Activated CD4-positive, alpha-beta T cell treated with anti-CD3 and anti-CD28 coated beads, Interleukin-2, amount 50 U/mL, for 4 hours (primary cell): ENCODE measurements around the gene TRIM44.
"Not testable (repeated sequence)": the region's sequence is repeated elsewhere in the genome, so short reads cannot be mapped to it uniquely, and the experiment has no call there.

Source experiments
- DNase-seq, 2 experiments: peaks; one replicate each; pipeline ENCODE4 v3.0.0-alpha.2; 2020

Gene TRIM44

GRCh38 chr11:35676611-35676965 lies 14.0 kb downstream of the TRIM44 start:
- no peak for DNase-seq

DNA sequence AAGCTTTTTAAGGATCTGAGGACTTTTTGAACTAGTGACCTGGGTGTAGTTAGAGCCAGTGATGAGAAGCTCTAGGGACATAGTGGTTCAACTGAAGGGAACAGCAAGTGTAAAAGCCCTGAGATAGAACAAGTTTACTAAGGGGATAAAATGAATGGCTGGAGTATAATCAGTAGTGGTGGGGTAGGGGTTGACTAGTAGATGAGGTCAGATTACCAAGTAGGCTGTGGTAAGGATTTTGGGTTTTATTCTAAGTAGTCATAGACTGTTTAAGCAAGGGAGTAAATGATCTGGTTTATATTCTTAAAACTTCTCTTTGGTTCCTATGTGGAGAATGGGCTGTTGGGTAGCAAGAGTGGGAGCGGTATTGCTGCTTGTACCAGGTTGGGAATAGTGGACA lies 15.3 kb downstream of the TRIM44 start:
- no peak for DNase-seq

GRCh38 chr11:35678471-35678870 lies 15.9 kb downstream of the TRIM44 start:
- no peak for DNase-seq

GRCh38 chr11:35678975-35679374 lies 16.4 kb downstream of the TRIM44 start:
- no peak for DNase-seq

GRCh38 chr11:35680506-35680905 lies 17.9 kb downstream of the TRIM44 start:
- DNase-seq: no peak

- DNase-seq: no peak
Observed at GRCh38 chr11:35681163-35681767, 18.7 kb downstream of the TRIM44 start.

- no peak for DNase-seq
Observed at GRCh38 chr11:35682230-35683173, 19.9 kb downstream of the TRIM44 start.

GRCh38 chr11:35683728-35684339 lies 21.3 kb downstream of the TRIM44 start:
- no peak for DNase-seq

DNA sequence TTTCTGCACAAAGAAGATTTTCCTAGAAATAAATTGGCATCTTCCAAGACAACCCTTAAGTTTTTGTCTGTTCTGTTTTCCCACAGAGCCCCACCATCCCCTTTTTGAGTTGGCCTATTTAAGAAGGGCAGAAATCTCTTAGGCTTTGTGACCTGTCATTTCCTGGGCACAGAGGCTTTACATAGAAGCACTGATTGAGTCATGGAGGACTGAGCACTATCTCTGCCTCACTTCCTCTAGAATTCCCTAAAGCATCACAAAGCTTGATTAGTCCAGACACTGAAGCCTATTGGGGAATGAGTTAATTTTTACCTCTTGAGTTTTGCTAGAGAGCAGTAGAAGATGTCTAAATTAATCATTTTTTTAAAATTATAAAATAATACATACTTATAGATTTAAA lies 25.4 kb downstream of the TRIM44 start:
- DNase-seq: no peak

GRCh38 chr11:35689081-35689996 lies 26.8 kb downstream of the TRIM44 start:
- DNase-seq: no peak

DNA sequence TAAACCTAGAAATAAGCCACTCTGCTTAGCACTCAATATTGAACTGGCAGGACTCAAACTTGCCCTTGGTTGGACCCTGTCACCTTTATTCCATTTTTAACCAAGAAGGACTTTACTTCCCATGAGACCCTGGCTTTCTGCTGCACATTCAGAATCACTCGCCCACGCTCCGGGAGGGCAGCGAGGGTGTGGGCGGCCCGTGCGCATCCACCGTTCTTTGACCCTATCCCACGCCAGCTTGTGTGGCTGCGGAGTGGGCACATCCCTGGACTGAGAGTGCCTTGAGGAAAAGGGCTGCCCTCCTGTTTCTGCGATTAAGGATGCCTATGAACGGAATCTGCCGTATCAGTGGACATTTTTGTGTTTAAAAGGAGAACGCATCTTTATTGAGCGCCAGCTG lies 39.6 kb downstream of the TRIM44 start:
- DNase-seq: no peak

GRCh38 chr11:35709376-35709775 lies 46.8 kb downstream of the TRIM44 start:
- DNase-seq: no peak

DNA sequence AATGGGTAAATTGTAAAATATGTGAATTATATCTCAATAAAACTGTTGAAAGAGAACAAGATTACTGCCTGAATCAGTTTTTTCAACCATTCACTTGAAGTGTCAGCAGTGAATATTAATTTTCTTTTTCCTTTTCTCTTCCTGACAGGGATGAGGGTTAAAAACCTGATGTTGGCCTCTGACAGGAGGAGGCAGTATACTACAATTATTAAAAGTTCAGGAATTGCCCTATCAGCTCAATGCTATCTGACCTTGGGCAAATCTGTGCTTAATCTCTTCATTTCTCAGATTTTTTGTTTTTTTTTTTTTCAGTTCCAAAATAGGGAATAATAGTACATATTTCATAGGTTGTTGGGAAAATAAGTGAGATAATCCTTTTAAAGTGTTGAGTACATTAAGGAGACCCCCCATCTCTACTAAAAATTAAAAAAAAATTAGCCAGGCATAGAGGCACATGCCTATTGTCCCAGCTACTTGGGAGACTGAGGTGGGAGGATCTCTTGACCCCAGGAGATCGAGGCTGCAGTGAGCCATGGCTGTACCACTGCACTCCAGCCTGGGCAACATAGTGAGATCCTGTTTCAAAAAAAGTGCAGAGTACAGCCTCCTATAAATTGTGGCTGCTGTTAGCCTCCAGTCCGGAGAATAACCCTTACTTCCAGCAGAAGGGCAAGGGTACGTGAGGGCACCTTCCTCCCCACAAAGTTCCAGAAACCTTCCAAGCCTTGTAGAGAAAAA lies 48.8 kb downstream of the TRIM44 start:
- no peak for DNase-seq

- no peak for DNase-seq
Observed at GRCh38 chr11:35711924-35712323, 49.3 kb downstream of the TRIM44 start.

GRCh38 chr11:35712533-35712932 lies 50.0 kb downstream of the TRIM44 start:
- DNase-seq: no peak

DNA sequence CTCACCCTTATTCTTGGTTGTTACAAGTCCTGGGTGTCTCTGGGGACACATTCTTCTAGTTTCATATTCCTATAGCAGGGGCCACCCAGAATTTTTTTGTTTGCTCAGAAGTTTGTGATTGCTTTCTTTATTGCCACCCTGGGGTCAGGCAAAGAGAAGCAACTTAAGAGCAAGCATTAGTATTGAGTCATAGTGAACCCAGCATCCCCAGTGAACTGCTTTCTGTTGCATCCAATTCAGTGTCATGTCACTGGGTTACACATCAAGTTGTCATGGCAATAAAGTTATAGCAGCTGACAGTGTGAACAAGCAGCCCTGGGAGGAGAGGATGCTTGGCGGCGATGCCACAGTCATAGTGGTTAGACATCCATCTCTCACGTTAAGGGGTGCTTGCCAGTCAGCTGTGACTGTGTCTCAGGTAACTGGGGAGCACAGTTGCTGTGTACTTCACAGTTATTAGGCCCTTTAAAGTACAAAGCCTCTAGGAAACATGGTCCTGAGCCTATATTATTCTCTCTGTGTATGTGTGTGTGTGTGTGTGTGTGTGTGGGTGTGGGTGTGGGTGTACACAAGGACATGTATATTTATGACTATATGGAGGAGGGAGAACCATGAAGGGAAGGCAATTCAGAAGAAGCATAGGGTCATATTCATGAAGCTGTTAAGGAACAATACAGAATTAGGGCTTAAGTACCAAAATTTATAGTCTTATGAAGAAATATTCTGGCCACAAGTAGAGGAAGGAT lies 52.5 kb downstream of the TRIM44 start:
- DNase-seq: no peak

DNA sequence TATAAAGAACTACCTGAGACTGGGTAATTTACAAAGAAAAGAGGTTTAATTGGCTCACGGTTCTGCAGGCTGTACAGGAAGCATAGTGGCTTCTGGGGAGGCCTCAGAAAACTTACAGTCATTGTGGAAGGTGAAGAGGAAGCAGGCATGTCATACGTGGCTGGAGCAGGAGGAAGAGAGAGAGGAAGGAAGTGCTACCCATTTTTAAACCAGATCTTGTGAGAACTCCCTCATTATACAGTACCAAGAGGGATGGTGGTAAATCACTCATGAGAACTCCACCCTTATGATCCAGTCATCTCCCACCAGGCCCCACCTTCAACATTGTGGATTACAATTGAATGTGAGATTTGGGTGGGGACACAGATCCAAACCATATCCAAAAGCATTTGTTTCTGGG lies 53.1 kb downstream of the TRIM44 start:
- DNase-seq: not testable (repeated sequence)

DNA sequence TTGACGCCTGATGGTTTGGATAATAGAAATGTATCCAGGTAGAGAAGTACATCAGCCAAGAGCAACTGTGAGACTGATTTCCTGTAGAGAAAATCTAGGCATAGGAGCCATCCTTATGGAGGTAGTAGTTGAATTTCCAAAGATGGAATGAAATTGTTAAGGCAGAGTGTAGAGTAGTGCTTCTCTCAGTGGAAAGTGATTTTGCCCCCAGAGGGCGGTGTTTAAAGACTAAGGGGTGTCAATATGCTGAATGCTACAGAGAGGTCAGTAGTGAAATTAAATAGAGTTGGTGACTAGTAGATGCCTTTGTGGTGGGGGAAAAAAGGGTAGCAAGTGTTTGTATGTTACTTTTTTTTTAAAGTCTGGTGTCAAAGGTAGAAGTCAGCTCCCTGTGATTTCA lies 54.5 kb downstream of the TRIM44 start:
- no peak for DNase-seq

DNA sequence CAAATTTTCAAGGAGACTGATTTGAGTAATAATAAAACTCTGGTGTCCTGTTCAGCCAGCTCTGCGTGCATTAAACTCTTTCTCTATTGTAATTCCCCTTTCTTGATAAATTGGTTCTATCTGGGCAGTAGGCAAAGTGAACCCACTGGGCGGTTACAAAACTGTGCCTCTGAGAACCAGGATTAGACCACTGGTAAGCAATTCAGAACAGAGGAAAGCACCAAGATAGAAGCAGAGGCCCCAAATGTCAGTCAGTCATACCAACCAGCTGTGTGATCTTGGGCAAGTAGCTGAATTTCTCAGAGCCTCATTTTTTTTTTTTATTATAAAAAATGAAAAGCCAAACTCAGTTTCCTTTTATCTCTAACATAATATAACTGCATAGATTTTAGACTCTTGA lies 54.9 kb downstream of the TRIM44 start:
- no peak for DNase-seq

DNA sequence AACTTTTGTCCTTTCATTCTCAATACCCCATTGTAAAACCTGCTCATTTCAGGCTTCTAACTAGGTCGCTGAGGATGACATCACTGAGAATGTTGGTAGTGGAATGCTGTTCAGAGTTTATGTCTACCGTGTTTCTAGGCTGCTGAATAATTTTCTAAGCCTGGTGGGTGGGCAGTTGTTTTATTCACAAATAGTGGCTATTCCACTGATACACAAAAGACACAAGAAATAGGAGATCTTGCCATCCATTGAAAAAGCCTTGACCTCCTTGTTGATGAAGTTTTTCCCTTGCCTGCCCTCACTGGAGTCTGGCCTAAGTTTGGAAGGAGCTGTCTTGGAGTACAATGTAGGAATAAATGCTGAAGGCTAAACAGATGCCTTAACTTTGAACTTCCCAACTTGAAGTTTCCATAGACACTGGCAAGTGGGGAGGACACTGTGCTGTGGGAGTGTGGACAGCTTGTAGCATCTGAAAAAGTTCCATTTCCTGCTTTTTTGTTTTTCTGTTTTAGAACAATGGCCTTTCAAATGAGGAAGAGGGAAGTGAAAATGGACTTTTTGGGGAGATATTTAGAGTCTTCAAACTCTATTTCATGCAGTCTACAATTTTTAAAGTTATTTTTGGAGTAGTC lies 59.2 kb downstream of the TRIM44 start:
- no peak for DNase-seq

DNA sequence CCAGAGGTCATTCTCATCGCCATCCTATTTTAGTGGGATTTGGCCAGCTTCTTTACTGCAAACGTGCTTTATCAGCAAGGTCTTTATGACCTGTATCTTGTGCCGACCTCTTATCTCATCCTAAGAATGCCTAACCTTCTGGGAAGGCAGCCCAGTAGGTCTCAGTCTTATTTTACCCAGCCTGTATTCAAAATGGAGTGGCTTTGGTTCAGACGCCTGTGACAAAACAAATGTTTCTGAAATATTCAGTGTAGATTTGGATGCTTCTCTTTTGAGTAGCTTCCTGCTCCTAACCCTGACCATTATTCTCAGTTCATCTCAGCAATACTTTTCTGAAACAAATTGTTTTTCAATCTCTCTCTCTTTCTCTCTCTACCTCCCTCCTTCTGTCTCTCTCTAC lies 60.1 kb downstream of the TRIM44 start:
- no peak for DNase-seq
